GM18858 (cell line): ENCODE data around the gene GLIPR1L1.

Experiments
- ATAC-seq: cut with Tn5 transposase; IDR thresholded peaks from one replicate; pipeline ENCODE4 v1.9.1; 2021; ENCODE audit not compliant: unreplicated experiment

The GLIPR1L1 gene

GRCh38 chr12:75349946-75350345, 15.5 kb downstream of the GLIPR1L1 start:
- ATAC-seq = no peak

- no peak for ATAC-seq
Observed at GRCh38 chr12:75350413-75350812, 15.9 kb downstream of the GLIPR1L1 start.

GRCh38 chr12:75354011-75354410, 19.5 kb downstream of the GLIPR1L1 start:
- ATAC-seq = no peak

GRCh38 chr12:75360920-75361319, 26.4 kb downstream of the GLIPR1L1 start:
- ATAC-seq = no peak

- no peak for ATAC-seq
Observed at GRCh38 chr12:75361408-75361807, 26.9 kb downstream of the GLIPR1L1 start.

- no peak for ATAC-seq
Observed at GRCh38 chr12:75364919-75365318, 30.4 kb downstream of the GLIPR1L1 start.

GRCh38 chr12:75366629-75367028, 32.2 kb downstream of the GLIPR1L1 start:
- peak; percentile 64 for ATAC-seq

GRCh38 chr12:75374971-75375370, 40.5 kb downstream of the GLIPR1L1 start:
- ATAC-seq = no peak

GRCh38 chr12:75378354-75378753, 43.9 kb downstream of the GLIPR1L1 start:
- no peak for ATAC-seq

- no peak for ATAC-seq
Observed at GRCh38 chr12:75389061-75389460, 54.6 kb downstream of the GLIPR1L1 start.

GRCh38 chr12:75389706-75390105, 55.2 kb downstream of the GLIPR1L1 start:
- ATAC-seq = no peak

GRCh38 chr12:75390156-75390898, 55.9 kb downstream of the GLIPR1L1 start:
- ATAC-seq = no peak

GRCh38 chr12:75390899-75391538, 56.5 kb downstream of the GLIPR1L1 start, which contains the start of gene GLIPR1L2:
Gene GLIPR1L2 (plus strand): TSS chr12:75391089. CDS start chr12:75391117, 28 bp downstream.
- peak; percentile 93 for ATAC-seq

GRCh38 chr12:75404231-75404630, 69.8 kb downstream of the GLIPR1L1 start:
- ATAC-seq = no peak

- no peak for ATAC-seq
Observed at GRCh38 chr12:75407683-75408082, 73.2 kb downstream of the GLIPR1L1 start.

- no peak for ATAC-seq
Observed at GRCh38 chr12:75409830-75410229, 75.4 kb downstream of the GLIPR1L1 start.

GRCh38 chr12:75414671-75415070, 80.2 kb downstream of the GLIPR1L1 start:
- ATAC-seq = no peak

- ATAC-seq = no peak
Observed at GRCh38 chr12:75419841-75420240, 85.4 kb downstream of the GLIPR1L1 start.
